HFFc6 (cell line): ENCODE data around the gene NTM. TPM values are rescaled to one million over a fixed set of nuclear protein-coding genes. Genes with fewer than 3 reads are reported as not detected.

Experiments
- DNase-seq: peaks from one replicate; pipeline ENCODE4 v3.0.0-alpha.2; 2018
- H3K27ac Mint-ChIP-seq: 2 replicates; pipeline ENCODE4 v1.8.0; 2020; ENCODE audit warnings: mild to moderate bottlenecking, mixed read lengths
- H3K27me3 Mint-ChIP-seq: 2 replicates; pipeline ENCODE4 v1.8.0; 2021; ENCODE audit warnings: mild to moderate bottlenecking, moderate library complexity, mixed read lengths; ENCODE audit not compliant: insufficient read depth
- H3K36me3 Mint-ChIP-seq: 2 replicates; pipeline ENCODE4 v1.8.0; 2021; ENCODE audit warnings: low read depth, mixed read lengths
- H3K4me1 Mint-ChIP-seq: 2 replicates; pipeline ENCODE4 v1.8.0; 2020; ENCODE audit warnings: low read depth, mixed read lengths
- H3K4me3 Mint-ChIP-seq: 2 replicates; pipeline ENCODE4 v1.8.0; 2020; ENCODE audit warnings: mild to moderate bottlenecking, moderate library complexity, mixed read lengths
- H3K9me3 Mint-ChIP-seq: 2 replicates; pipeline ENCODE4 v1.8.0; 2020; ENCODE audit warnings: mild to moderate bottlenecking, mixed read lengths
- total RNA-seq, 6 experiments: library from RNA; stranded (reverse); fragmentation: NEBNext Ultra II Directional; extraction: Animal tissue kit (Norgen Biotek cat#: 25700); gene quantifications; 2 replicates in 1 of 6; 3 replicates in 5 of 6; pipeline ENCODE4 v1.2.3, GENCODE V29; 2021
- TF ChIP-seq, protein P1 (sequence below): fragments of 200-600 bp; sonication (generic); IDR thresholded peaks from 2 replicates; pipeline ENCODE4 v1.5.0; 2021; ENCODE audit warnings: antibody characterized with exemption, mild to moderate bottlenecking

The NTM gene
- total RNA-seq, 6 experiments from 2014 or later = 18.3 to 23.6 (median 21.7) TPM

DNA sequence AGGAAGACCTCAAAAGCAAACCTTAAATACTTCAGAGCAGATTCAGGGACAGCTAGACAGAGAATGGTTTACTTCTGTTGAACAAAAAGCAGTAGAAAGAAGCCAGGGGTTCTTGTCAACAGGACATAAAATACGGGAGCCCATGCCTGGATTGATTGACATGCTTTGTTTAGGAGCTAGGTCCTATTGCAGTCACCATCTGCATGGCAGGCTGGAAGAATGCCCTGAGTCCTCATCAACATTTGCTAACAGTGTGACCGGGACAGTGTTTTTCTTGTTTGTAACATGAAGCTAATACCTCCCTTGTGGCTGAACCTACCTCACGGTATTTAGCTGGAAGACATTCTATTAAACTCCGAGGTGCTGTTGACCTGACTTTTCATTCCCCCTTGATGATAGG, 225.4 kb downstream of the NTM start:
- TF ChIP-seq, protein P1, sequence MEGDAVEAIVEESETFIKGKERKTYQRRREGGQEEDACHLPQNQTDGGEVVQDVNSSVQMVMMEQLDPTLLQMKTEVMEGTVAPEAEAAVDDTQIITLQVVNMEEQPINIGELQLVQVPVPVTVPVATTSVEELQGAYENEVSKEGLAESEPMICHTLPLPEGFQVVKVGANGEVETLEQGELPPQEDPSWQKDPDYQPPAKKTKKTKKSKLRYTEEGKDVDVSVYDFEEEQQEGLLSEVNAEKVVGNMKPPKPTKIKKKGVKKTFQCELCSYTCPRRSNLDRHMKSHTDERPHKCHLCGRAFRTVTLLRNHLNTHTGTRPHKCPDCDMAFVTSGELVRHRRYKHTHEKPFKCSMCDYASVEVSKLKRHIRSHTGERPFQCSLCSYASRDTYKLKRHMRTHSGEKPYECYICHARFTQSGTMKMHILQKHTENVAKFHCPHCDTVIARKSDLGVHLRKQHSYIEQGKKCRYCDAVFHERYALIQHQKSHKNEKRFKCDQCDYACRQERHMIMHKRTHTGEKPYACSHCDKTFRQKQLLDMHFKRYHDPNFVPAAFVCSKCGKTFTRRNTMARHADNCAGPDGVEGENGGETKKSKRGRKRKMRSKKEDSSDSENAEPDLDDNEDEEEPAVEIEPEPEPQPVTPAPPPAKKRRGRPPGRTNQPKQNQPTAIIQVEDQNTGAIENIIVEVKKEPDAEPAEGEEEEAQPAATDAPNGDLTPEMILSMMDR = no peak
- Mint-ChIP-seq H3K27me3 (peaks cover 26% of the 10 kb centered on the region), H3K9me3 (no peaks in the 10 kb centered on the region), H3K27ac (no peak overlapping the region), H3K36me3 (no peaks in the 10 kb centered on the region), H3K4me3 (no peak overlapping the region), H3K4me1 (peaks cover 5% of the 10 kb centered on the region; the same call in 1 of the 2 replicates)
- no peak for DNase-seq

DNA sequence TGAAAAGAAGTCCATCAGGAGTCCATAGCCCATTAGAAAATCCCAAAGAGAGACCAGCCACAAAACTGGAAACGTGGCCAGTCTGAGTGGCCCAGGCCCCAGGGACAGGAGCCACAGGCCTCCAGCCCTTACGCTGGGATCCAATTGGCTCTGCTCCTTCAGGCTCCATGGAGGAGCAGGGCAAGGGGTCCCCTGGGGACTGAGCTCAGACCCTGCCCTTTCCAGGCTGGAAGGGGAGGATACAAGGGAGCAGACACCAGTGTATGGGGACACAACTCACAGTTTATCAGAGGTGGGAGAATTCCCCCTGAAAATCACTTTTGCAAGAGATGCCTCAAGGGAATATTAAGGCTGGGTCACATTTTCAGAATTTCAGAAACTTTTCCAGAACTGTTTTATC, 227.5 kb downstream of the NTM start:
- Mint-ChIP-seq H3K27me3 (peaks cover 21% of the 10 kb centered on the region), H3K9me3 (no peaks in the 10 kb centered on the region), H3K4me3 (no peak overlapping the region), H3K36me3 (no peaks in the 10 kb centered on the region), H3K27ac (no peak overlapping the region), H3K4me1 (peaks cover 12% of the 10 kb centered on the region)
- no peak for DNase-seq
- TF ChIP-seq, protein P1 = no peak

DNA sequence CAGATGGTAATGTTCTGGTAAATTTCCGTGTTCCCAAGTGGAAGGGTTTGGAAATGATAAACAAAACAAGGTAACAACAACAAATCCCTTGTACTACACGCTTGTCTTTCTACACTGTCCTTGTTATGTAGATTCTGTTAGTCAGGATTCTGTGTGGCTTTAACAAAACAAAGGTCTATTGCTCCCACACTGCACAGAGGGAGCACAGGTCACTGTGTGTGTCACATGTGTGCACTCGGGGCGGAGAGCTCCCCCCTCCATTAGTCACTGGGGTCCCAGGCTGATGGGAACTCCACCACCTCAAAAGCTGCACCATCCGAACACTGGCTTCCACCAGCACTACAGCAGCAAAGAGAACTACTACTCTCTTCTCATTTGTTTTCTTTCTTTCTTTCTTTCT, 227.9 kb downstream of the NTM start:
- TF ChIP-seq, protein P1 = no peak
- DNase-seq = no peak
- H3K27ac Mint-ChIP-seq = no peak overlapping the region
- H3K36me3 Mint-ChIP-seq = no peaks in the 10 kb centered on the region
- H3K4me3 Mint-ChIP-seq = no peak overlapping the region
- H3K27me3 Mint-ChIP-seq = peaks cover 19% of the 10 kb centered on the region
- H3K9me3 Mint-ChIP-seq = no peaks in the 10 kb centered on the region
- H3K4me1 Mint-ChIP-seq = peaks cover 12% of the 10 kb centered on the region

DNA sequence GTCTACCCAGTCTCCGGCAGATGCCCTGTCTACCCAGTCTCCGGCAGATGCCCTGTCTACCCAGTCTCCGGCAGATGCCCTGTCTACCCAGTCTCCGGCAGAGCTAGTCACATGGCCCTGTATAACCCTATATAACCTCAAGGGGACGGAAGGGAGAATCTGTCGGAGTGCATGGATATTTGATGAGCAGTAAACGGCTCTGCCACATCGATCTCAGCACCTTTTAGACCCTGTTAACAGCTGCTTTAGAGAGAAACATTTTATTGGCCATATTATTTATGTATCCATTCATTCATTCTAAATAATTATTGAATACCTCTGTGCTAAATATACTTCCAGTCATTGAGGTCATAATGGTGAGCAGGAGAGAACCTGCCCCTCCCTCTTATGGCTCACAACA, 228.9 kb downstream of the NTM start:
- H3K27me3 Mint-ChIP-seq = peaks cover 18% of the 10 kb centered on the region
- no peak for DNase-seq
- no peak overlapping the region for H3K27ac Mint-ChIP-seq
- no peaks in the 10 kb centered on the region for H3K36me3 Mint-ChIP-seq
- TF ChIP-seq, protein P1 = no peak
- no peaks in the 10 kb centered on the region for H3K9me3 Mint-ChIP-seq
- no peak overlapping the region for H3K4me3 Mint-ChIP-seq
- peaks cover 12% of the 10 kb centered on the region for H3K4me1 Mint-ChIP-seq

DNA sequence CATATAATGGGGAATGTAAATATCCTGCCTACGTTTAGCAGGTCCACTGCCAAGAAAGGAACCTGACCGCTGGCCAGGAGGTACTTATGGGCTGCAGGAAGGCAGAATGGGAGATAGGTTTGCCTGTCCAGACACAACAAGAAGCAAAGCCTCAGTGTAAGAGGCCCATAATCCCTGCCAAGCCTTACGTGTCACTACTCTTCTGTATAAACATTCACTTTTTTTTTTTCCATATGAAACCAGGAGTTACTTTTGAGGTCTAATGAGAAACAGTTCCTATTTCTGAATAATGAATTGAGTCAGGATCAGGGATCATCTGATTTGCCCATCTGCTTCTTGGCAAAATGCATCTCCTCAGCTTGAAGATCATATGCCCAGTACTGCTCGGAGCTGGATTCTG, 230.2 kb downstream of the NTM start:
- Mint-ChIP-seq H3K4me3 (no peak overlapping the region), H3K27me3 (peaks cover 16% of the 10 kb centered on the region), H3K27ac (no peak overlapping the region), H3K36me3 (no peaks in the 10 kb centered on the region), H3K9me3 (no peaks in the 10 kb centered on the region), H3K4me1 (peaks cover 12% of the 10 kb centered on the region)
- TF ChIP-seq, protein P1 = no peak
- no peak for DNase-seq

DNA sequence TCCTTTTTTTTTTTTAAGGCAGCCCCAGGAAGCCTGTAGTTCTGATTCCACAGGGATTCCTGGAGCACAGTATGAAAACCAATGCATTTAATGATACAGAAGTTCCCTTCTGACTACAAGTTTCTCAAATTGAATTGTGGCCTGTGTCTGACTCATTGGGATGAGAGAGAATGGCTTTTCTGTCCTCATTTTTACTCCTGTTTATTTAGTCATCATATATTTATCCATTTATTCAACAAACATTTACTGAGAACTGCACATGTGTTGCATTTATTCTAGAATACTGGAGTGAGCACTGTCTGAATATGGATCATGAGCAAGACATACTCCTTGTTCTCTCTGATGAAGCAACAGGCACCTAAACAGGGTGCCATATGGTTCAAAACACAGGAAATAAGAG, 231.2 kb downstream of the NTM start:
- Mint-ChIP-seq H3K4me1 (peaks cover 12% of the 10 kb centered on the region), H3K27ac (no peak overlapping the region), H3K36me3 (no peaks in the 10 kb centered on the region), H3K27me3 (peaks cover 14% of the 10 kb centered on the region), H3K9me3 (no peaks in the 10 kb centered on the region), H3K4me3 (no peak overlapping the region)
- TF ChIP-seq, protein P1 = no peak
- DNase-seq = no peak
